T-helper 2 cell treated with Interferon-gamma antibody and Interleukin-4, amounts not matched to agents 5 μg/mL and 100 μg/mL, for 36 hours (primary cell): ENCODE data around the gene SPA17.

ENCODE experiments used
- DNase-seq: peaks from one replicate; pipeline ENCODE4 v3.0.0; 2021; ENCODE audit warnings: low spot score
- H3K27ac Mint-ChIP-seq: one replicate; pipeline ENCODE4 v1.8.0; 2021; ENCODE audit warnings: mild to moderate bottlenecking, mixed read lengths
- H3K27me3 Mint-ChIP-seq: one replicate; pipeline ENCODE4 v1.8.0; 2021; ENCODE audit warnings: low read depth, mixed read lengths
- H3K36me3 Mint-ChIP-seq: one replicate; pipeline ENCODE4 v1.8.0; 2021; ENCODE audit warnings: low read depth, mixed read lengths
- H3K4me1 Mint-ChIP-seq: one replicate; pipeline ENCODE4 v1.8.0; 2021; ENCODE audit warnings: low read depth, mixed read lengths
- H3K4me3 Mint-ChIP-seq: one replicate; pipeline ENCODE4 v1.8.0; 2022; ENCODE audit warnings: mild to moderate bottlenecking, moderate library complexity, mixed read lengths
- H3K9me3 Mint-ChIP-seq: one replicate; pipeline ENCODE4 v1.8.0; 2021; ENCODE audit warnings: mixed read lengths

The SPA17 gene

DNA sequence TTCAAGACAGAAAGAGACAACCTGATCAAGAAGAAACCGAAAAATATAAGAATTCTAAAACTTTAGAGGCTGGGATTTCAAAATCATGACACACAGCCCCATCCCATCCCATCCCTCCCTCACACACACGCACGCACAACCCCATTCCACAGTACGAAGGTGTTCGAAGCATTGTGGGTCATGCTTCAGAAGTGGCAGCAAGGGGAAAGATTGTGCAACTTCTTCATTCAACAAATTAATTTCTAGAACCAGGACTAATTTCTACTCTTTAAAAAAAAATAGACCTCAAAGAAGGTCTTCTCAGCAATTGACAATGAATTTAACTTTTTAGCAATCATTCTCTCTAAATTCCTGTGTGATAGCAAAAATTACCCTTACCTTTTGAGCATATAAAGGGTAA lies 867 bp downstream of the SPA17 start:
- Mint-ChIP-seq H3K36me3 (no peaks in the 10 kb centered on the region), H3K4me1 (peaks cover 30% of the 10 kb centered on the region), H3K4me3 (peak overlapping the region; percentile 90), H3K27me3 (peaks cover 2% of the 10 kb centered on the region), H3K27ac (peak overlapping the region; percentile 91), H3K9me3 (no peaks in the 10 kb centered on the region)
- DNase-seq: no peak

DNA sequence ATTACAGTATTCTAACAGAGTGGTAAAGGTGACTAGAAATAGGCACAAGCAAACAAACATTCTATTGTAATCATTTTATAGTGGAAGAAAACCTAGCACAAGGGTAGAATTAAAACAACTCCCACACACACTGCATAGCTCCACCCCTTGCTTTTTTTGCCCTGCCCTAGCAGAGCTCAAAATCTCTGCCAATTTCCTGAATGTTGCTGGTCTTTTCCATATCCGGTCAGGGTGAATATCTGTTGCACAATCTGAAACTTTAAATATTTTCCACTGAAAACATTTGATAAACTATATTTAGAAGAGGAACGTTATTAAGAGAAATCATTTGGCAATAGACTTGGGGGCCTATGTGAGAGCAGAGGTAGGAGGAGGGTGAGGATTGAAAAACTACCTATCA lies 2.7 kb downstream of the SPA17 start:
- Mint-ChIP-seq H3K27ac (no peak overlapping the region), H3K27me3 (peaks cover 4% of the 10 kb centered on the region), H3K4me1 (peaks cover 23% of the 10 kb centered on the region), H3K4me3 (no peak overlapping the region), H3K9me3 (no peaks in the 10 kb centered on the region), H3K36me3 (no peaks in the 10 kb centered on the region)
- DNase-seq: no peak

DNA sequence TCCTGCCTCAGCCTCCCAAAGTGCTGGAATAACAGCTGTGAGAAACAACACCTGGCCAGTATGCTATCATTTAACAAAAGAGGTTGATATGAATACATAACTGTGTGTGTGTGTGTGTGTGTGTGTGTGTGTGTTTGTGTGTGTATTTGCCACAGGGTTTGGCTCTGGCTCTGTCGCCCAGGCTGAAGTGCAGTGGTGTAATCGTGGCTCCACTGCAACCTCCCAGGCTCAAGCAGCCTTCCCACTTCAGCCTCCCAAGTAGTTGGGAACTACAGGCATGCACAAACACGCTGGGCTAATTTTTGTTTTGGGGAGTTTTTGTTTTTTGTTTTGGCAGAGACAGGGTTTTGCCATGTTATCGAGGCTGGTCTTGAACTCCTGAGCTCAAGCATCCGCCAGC lies 4.7 kb downstream of the SPA17 start:
- no peak overlapping the region for H3K4me3 Mint-ChIP-seq
- H3K9me3 Mint-ChIP-seq: peaks cover 18% of the 10 kb centered on the region
- peaks cover 2% of the 10 kb centered on the region for H3K36me3 Mint-ChIP-seq
- peaks cover 14% of the 10 kb centered on the region for H3K4me1 Mint-ChIP-seq
- H3K27ac Mint-ChIP-seq: no peak overlapping the region
- DNase-seq: no peak
- H3K27me3 Mint-ChIP-seq: peaks cover 4% of the 10 kb centered on the region

DNA sequence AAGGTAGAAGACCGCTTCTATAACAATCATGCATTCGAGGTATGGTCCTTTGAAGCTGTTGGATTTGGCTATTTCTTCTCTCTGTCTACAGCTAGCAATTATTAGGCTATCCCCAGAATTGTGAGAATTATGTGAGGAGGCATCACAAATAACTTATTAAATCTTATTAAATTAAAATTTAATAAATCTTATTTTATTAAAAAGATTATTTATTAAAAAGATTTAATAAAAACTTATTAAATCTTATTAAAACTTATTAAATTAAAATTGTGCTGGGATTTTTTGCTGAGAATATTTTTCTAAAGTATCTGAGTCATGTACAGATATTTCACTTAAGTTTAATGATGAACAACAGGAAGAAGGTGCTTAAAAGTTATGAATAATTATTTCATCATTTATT lies 7.7 kb downstream of the SPA17 start:
- Mint-ChIP-seq H3K4me3 (no peak overlapping the region), H3K27me3 (peaks cover 4% of the 10 kb centered on the region), H3K27ac (no peak overlapping the region), H3K4me1 (peaks cover under 1% of the 10 kb centered on the region), H3K36me3 (peaks cover 2% of the 10 kb centered on the region), H3K9me3 (peaks cover 28% of the 10 kb centered on the region)
- DNase-seq: no peak

DNA sequence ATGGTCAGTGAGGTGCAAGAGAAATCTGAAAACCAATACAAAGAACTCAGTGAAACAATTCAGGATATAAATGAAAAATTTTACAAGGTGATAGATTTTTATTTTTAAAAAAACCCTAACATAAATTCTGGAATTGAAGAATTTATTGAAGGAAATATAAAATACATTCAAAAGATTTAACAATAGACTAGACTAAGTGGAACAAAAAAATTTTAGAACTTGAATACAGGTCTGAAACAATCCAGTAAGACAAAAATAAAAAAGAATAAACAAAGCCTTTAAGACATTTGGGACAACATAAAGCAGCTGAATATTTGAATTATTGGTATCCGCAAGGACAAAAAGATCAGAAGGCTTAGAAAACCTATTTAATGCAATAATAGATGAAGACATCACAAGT lies 8.7 kb downstream of the SPA17 start:
- no peak overlapping the region for H3K4me3 Mint-ChIP-seq
- no peak overlapping the region for H3K27ac Mint-ChIP-seq
- H3K9me3 Mint-ChIP-seq: peaks cover 28% of the 10 kb centered on the region

DNA sequence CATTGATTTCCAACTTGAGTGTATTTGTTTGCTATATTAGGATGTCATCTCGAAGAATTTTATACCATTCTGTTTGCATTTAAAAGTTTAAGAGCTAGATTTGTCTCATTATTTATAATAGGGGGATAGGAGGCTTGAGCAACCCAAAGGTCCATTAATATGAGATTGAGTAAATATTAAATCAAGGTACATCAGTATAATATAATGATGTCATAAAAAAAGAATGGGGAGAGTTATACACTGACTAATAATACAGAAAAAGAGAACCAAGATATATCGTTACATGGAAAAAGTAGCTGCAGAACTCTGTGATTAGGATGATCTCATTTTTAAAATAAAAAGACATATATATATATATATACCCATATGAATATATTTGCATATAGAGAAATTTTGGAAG lies 19.4 kb downstream of the SPA17 start:
- Mint-ChIP-seq H3K27me3 (peaks cover 4% of the 10 kb centered on the region), H3K4me1 (no peaks in the 10 kb centered on the region), H3K4me3 (no peak overlapping the region), H3K36me3 (no peaks in the 10 kb centered on the region), H3K9me3 (no peaks in the 10 kb centered on the region), H3K27ac (no peak overlapping the region)
- no peak for DNase-seq

More for the DNA sequence above, 8.7 kb downstream of the SPA17 start:
- Mint-ChIP-seq H3K27me3 (peaks cover 7% of the 10 kb centered on the region), H3K4me1 (no peaks in the 10 kb centered on the region), H3K36me3 (peaks cover 2% of the 10 kb centered on the region)
- DNase-seq: no peak

DNA sequence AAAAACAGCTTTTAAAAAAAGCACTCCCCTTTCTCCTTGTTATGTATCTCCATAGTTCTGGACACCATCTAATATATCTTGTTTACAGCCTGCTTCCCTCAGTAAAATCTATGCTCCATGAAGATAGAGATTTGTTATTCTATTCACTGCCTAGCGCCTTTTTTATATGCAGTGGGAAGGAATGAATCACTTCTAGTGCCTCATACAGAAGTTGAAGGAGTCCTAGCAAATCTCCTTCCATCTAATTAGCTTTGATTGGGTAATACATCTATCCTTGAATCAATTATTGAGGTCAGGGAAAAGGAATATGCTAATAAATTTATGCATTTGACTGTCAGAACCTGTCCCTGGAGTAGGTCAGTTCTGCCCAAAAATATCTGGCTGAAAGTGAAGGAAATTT lies 25.8 kb downstream of the SPA17 start:
- no peaks in the 10 kb centered on the region for H3K9me3 Mint-ChIP-seq
- no peaks in the 10 kb centered on the region for H3K36me3 Mint-ChIP-seq
- no peak for DNase-seq
- H3K4me1 Mint-ChIP-seq: no peaks in the 10 kb centered on the region
- no peak overlapping the region for H3K4me3 Mint-ChIP-seq
- H3K27ac Mint-ChIP-seq: no peak overlapping the region
- H3K27me3 Mint-ChIP-seq: peaks cover 20% of the 10 kb centered on the region

DNA sequence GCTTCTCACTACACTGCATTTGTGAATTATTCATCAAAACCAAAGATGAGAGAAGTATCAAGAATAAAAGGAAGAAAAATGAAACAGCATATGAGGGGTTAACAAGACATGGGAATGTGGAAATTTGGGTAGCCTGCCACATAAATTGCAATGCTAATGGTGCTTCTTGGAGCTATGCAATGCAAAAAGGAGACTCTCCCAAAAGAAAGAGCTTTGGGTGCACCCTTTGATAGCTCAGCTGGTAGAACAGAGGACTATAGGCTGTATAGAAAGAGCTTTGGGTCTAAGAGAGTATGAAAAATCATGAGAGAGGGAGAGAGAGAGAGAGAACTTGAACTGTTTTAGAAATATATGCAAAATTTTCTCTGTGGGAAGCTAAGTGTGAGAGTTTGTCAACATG lies 26.3 kb downstream of the SPA17 start:
- no peak overlapping the region for H3K4me3 Mint-ChIP-seq
- H3K36me3 Mint-ChIP-seq: no peaks in the 10 kb centered on the region
- H3K27ac Mint-ChIP-seq: no peak overlapping the region
- no peaks in the 10 kb centered on the region for H3K9me3 Mint-ChIP-seq
- H3K4me1 Mint-ChIP-seq: no peaks in the 10 kb centered on the region
- DNase-seq: no peak
- peaks cover 20% of the 10 kb centered on the region for H3K27me3 Mint-ChIP-seq

DNA sequence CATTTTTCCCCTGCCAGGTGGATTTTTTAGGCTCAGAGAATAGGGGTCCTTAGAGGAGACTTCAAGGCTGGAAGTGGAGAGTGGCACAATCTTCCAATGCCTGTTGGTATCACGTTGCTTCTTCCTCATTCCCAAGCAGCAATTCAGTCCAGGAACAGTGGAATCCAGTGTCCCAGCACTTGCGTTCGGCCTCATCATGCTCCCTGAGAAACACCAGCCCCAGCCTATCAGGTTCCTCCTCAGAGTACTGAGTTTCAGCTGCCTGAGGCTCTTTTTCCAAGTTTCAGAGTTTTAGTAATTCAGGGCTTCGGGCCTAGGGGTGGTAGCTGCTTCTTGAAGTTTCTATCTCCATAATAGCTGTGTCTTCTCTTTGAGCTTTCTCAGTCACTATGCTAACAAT lies 34.1 kb downstream of the SPA17 start:
- H3K36me3 Mint-ChIP-seq: no peaks in the 10 kb centered on the region
- H3K27me3 Mint-ChIP-seq: peaks cover 12% of the 10 kb centered on the region
- H3K9me3 Mint-ChIP-seq: no peaks in the 10 kb centered on the region
- no peaks in the 10 kb centered on the region for H3K4me1 Mint-ChIP-seq
- DNase-seq: no peak
- H3K27ac Mint-ChIP-seq: no peak overlapping the region
- no peak overlapping the region for H3K4me3 Mint-ChIP-seq

DNA sequence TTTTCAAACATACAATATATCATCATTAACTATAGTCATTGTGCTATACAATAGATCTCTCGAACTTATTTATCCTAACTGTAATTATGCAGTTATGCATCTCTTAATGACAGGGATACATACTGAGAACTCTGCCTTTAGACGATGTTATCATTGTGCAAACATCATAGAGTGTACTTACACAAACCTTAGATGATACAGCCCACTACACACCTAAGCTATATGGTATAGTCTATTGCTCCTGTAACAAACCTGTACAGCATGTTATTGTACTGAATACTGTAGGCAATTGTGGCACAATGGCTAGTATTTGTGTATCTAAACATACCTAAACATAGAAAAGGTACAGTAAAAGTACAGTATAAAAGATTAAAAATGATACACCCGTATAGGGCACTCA lies 38.7 kb downstream of the SPA17 start:
- no peaks in the 10 kb centered on the region for H3K9me3 Mint-ChIP-seq
- no peaks in the 10 kb centered on the region for H3K36me3 Mint-ChIP-seq
- DNase-seq: no peak
- H3K4me3 Mint-ChIP-seq: no peak overlapping the region
- no peak overlapping the region for H3K27ac Mint-ChIP-seq
- peaks cover 39% of the 10 kb centered on the region for H3K27me3 Mint-ChIP-seq
- no peaks in the 10 kb centered on the region for H3K4me1 Mint-ChIP-seq

DNA sequence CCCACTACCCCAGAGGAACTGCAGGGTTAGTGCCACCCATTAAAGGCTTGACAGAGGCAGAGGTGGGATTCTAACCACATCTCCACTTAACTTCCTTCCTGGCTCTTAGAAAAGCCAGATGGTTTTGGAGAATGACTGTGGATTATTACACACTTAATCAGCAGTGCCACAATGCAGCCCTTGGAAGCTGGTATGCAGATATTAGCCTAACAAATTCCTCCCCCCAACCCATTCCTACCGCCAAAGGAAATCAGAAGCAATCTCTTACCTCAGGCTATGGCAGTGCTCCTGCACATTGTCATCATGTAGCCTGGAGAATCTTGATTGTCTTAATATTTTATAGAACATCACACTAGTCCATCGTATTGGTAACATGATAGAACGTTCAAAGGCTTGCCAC lies 42.9 kb downstream of the SPA17 start:
- Mint-ChIP-seq H3K4me1 (peaks cover 6% of the 10 kb centered on the region), H3K27me3 (peaks cover 66% of the 10 kb centered on the region), H3K27ac (no peak overlapping the region), H3K4me3 (no peak overlapping the region), H3K9me3 (no peaks in the 10 kb centered on the region), H3K36me3 (peaks cover 2% of the 10 kb centered on the region)
- DNase-seq: no peak

DNA sequence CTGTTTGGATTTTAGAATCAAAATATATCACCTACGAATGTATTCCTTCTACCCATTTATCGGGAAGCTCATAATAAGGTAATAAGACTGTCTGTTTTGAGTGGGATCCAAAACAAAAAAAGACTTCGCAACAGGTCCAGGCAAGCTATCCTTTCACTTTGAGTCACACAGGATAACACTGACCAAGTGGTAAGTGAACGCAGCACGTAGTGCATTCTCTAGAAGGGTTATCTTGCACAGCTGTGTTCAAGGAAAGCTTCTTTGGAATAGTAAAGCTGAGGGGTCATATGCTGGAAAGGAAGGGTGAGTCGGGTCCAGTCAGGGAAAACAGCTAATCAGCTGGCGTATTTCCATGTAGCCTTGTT lies 43.7 kb downstream of the SPA17 start:
- H3K36me3 Mint-ChIP-seq: peaks cover 2% of the 10 kb centered on the region
- peaks cover 72% of the 10 kb centered on the region for H3K27me3 Mint-ChIP-seq
- no peak for DNase-seq
- peaks cover 6% of the 10 kb centered on the region for H3K4me1 Mint-ChIP-seq
- no peak overlapping the region for H3K27ac Mint-ChIP-seq
- no peaks in the 10 kb centered on the region for H3K9me3 Mint-ChIP-seq
- peak overlapping the region; percentile 73 for H3K4me3 Mint-ChIP-seq

DNA sequence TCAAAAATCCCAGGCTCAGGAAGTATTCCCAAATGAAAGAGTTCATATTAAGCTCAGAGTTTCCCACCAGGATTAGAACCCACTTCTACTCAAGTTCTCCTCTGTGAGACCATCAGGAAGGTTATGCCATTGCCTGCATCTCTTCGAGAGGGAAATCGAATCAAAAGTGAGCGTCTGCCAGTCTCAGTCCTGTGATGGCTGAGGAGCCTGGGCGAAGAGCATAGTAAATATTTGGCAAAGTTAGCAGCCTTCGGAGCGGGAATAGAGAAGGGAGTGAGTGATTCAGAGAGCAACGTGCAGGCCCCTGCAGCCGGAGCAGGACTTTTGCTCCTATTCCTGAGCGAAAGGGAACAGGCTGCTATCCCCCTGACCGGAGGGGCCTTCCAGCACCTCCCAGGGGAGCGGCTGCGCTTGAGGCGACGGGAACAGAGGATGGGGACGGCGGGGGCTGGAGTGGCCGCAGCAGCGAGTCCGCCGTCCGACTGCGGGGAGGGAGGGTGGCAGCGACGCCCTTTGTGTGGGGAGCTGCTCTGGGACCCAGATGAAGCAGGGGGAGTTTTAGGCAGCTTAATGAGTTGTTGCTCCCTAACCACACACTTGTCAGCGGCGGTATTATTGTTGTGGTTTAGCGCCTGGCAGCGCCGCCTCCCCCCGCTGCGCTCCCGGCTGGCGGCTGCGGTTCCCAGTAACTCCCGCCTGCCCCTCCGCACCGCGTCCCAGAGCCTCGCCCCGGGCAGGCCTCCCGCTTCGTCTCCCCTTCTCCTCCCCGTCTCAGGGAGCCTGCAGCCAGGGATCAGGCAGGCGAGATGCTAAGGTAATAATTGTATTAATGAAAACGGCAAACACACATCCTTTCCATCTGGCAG lies 44.3 kb downstream of the SPA17 start:
- peak overlapping the region; percentile 73 for H3K4me3 Mint-ChIP-seq
- no peaks in the 10 kb centered on the region for H3K9me3 Mint-ChIP-seq
- no peak overlapping the region for H3K27ac Mint-ChIP-seq

DNA sequence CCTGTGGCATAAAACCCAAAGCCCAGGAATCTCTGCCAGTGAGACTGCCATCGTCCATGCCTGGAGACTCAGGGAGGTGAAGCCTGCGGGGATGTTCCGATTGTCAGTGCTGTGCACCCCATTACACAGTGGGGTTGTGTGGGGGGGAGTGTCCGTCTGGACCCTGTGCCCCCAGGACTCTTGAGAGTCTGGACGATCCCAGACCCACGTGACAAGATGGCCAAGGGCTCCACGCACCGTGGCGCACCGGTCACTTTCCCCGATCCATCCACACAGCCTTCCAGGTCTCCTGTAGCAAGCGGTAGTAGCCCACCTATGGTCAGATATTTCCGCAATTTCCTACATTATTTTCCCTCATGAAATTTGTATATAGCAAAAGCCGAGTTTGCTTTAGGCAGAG lies 45.1 kb downstream of the SPA17 start:
- Mint-ChIP-seq H3K4me1 (peaks cover 6% of the 10 kb centered on the region), H3K36me3 (peaks cover 2% of the 10 kb centered on the region), H3K27me3 (peaks cover 76% of the 10 kb centered on the region), H3K4me3 (no peak overlapping the region), H3K27ac (no peak overlapping the region), H3K9me3 (no peaks in the 10 kb centered on the region)
- DNase-seq: no peak

More for the DNA sequence above, 44.3 kb downstream of the SPA17 start:
- H3K36me3 Mint-ChIP-seq: peaks cover 2% of the 10 kb centered on the region
- H3K27me3 Mint-ChIP-seq: peaks cover 76% of the 10 kb centered on the region
- peaks cover 6% of the 10 kb centered on the region for H3K4me1 Mint-ChIP-seq
- DNase-seq: no peak

DNA sequence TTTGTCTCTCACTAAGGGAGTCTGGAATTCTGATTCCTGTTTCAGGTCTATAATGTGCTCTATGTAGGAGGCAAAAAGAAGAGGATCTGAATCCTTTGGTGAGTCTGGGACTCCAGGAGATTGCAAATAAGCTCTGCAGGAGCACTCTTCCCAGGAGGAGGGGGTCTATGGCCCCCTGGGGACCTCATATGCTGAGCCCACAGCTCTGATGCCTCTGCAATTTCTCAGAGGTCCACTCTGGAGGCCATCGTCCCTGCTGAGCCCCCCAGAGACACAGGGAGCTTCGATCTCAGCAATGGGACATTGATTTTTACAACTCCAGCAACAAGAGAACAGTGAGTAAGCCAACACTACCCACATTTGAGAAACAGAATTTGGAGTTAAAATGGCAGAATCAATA lies 45.8 kb downstream of the SPA17 start:
- H3K36me3 Mint-ChIP-seq: peaks cover 2% of the 10 kb centered on the region
- H3K4me1 Mint-ChIP-seq: peaks cover 6% of the 10 kb centered on the region
- no peak overlapping the region for H3K27ac Mint-ChIP-seq
- DNase-seq: no peak
- peaks cover 72% of the 10 kb centered on the region for H3K27me3 Mint-ChIP-seq
- H3K9me3 Mint-ChIP-seq: no peaks in the 10 kb centered on the region
- no peak overlapping the region for H3K4me3 Mint-ChIP-seq
